GM18498 (cell line): Measurements from ENCODE around the gene CRBN.

Experiments
- ATAC-seq: cut with Tn5 transposase; IDR thresholded peaks from one replicate; pipeline ENCODE4 v1.9.1; 2021; ENCODE audit warnings: mild to moderate bottlenecking, moderate library complexity; ENCODE audit not compliant: unreplicated experiment

CRBN gene

DNA sequence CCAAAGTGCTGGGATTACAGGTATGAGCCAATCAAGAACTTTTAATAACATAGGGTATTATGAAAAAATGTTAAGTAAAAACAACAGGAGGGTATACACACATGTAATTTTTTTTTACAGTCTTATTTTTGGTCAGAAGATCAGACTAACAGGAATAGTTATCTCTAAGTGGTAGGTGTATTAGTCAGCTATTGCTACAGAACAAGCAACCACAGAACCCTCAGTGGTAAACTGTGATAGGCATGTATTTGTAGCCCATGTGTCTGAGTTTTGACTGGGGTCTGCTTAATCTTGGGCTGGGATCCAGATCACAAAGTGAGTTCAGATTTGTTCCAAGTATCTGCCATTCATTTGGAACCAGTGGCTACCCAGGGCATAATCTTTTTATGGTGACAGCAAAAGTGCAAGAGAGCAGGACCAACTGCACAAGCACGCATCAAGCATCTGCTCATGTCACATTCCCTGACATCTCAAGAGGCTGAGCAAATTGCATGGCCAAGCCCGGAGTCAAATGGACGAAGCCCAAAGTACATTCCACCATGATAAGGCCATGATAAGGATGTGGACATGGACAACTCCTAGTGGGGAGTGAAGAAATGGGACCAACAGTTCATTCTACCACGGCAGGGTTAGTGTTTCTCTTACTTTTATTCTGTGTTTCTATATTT, 66.3 kb downstream of the CRBN start:
- ATAC-seq = no peak

DNA sequence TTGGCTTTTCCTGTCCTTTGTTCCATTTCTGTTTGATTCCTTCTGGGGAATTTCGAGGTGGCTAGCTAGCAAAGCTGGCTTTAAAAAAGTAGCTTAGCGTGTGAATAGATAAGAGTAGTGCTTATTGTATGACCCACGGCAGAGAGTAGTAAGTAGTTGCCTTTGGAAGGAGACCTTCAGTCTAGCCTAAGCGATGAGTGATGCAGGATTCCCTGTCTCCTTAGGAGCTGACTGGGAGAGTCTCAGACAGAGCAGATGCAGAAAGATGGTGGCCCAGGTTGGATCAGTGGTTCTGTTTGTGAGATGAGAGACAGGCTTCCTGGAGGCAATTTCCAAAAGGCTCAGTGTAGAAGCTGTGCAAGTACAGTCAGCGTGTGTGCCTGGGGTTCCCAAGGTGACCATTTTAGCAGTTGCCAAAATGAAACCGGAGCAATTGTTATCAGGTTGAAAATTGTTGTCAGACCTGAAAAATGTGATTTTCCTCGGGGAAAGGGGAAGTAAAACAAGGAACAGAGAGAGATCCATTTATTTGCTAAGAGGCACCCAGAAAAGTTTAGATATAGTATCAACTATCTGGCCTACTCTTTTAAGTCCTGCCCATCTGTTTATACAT, 68.6 kb downstream of the CRBN start:
- ATAC-seq = peak; percentile 36

DNA sequence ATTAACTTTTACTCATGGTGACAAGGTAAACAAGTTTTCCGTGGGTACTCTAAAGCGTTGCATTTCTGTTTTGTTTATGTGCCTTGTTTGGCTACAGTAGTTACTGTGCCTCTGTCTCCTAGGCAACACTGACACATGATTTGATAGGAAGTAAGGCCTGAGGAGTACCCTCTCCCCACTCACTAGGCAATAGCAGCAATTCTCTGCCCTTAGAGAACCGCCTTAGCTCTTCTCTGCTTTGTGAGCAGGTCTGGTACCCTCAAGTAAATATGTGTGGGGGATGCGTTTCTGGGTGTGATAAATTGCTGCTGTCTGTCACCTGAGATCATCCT, 69.2 kb downstream of the CRBN start, which contains the start of gene IL5RA:
TSS of gene IL5RA (minus strand) at position 76 of the 332 bp plus-strand sequence. CDS start 5,390 bp downstream, outside the sequence.
- ATAC-seq = peak; percentile 53

DNA sequence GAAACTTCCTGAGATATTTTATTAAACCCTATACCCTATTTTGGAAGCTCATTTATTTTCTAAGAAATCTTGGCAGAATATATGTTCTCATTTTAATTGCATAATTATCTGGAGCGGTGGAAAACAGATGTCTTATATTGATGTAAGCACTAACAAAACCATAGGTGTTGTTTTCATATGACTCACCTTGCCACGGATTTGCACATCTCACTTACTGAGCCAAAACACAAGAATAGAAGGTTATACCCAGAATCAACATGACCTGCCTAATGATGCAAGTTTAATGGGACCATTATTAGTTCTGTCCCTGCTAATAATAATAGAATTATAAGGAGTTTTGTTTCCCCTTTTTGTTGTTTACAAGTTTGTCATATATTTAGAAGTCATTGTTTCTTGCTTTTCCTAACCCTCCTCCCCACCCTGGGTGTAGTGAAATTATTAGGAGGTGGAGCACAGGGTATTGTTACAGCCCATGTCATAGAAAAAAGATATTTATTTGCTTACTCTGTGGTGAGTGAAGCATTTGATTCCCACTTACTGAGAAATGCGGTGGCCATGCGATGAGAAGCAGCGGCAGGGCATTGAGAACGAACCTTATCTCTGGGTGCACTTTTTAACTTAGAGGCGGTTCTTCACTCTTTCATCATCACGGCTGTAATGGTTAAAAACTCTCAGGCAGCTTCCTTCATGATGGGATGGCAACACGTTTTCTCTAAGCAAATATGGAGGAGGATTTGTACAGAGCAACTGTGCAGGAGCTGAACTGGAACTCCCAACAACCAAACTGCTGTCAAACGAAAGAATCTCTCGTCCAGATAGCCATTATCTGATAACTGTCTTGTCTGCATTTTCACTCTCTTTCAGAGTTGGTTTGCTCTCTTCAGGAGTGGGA, 69.8 kb downstream of the CRBN start:
- peak; percentile 80 for ATAC-seq

DNA sequence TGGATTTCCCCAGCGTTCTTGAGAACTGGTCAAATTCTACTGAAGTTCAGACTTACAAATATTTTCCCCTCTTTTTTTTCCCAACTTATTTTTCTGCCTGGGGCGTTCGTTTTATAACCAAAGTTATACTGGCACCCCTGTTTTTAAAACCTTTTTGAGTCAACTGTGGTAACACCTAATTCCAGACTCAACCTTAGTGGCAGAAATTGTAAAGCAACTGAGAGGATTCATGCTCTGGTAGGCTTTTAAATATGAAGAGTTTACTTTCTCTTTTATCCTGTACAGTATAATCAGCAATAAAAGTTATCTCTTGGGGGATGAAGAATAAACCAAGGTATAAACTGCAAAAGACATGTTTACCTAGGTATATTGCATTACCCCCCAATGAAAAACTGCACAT, 71.6 kb downstream of the CRBN start:
- no peak for ATAC-seq

DNA sequence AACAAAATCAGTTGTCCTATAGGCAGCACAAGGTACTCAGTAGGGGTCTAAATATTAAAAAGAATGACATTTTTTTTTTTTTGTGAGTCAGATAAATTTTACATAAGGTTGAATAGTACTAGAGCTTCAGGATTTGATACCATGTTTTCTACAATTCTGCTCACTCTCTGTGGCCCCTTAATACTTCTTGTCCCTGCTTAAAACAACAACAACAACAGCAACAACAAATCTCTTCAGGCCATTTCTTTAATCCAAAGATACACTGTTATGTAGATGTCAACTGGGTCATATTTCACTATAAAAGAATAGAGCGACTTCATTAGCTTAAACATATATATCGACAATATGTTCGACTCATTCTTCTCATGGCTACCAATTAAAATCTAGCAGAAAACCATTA, 72.3 kb downstream of the CRBN start:
- no peak for ATAC-seq

DNA sequence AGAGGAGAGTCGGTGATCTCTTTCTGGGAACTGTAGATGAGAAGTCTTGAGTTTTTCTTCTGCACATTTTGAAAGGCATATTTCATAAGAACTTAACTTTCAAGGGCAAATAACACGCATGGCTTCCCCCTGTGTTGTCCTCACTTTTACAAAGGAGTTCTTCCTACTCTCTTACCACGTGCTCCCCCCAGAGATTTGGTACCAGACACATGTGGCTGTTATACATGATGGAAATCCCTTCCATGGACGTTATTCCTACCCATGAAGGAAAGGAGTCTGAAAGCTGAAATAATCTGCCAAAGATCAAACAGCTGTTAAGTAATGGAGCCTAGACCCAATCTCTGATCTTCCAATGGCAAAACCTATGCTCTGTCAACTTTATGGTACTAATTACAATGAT, 73.7 kb downstream of the CRBN start:
- no peak for ATAC-seq

DNA sequence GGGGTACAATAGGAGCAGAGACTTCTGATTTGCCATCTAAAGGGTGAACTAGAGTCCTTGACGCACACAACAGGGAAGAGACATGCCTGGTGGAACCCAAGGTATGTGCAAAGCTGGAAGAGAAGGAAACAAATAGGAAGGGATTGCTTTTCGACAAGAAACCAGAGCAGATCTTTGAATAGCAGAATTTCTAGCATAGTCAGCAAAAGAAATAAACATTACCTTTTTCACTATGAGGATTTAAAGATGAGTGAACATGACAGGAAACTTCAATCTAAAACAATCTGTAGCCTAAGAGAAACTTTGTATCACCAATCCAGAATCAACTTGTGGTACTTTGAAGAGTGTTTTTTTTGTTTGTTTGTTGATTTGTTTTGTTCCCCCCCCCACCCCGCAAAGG, 74.2 kb downstream of the CRBN start:
- ATAC-seq = no peak

DNA sequence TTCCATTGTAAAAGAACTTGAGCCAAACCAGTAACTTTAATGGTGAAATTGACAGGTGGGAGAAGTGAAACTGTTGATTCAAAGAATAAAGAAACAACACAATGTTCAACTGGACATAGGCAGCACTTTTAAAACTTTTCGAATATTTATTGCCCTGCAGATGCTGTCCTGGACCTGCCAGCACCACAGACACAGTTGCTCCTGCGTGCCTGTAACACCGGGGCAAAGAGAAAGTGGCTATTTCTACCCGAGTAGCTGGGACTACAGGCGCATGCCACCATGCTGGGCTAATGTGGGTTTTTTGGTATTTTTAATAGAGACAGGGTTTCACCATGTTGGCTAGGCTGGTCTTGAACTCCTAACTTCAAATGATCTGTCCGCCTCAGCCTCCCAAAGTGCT, 76.7 kb downstream of the CRBN start:
- ATAC-seq = no peak

DNA sequence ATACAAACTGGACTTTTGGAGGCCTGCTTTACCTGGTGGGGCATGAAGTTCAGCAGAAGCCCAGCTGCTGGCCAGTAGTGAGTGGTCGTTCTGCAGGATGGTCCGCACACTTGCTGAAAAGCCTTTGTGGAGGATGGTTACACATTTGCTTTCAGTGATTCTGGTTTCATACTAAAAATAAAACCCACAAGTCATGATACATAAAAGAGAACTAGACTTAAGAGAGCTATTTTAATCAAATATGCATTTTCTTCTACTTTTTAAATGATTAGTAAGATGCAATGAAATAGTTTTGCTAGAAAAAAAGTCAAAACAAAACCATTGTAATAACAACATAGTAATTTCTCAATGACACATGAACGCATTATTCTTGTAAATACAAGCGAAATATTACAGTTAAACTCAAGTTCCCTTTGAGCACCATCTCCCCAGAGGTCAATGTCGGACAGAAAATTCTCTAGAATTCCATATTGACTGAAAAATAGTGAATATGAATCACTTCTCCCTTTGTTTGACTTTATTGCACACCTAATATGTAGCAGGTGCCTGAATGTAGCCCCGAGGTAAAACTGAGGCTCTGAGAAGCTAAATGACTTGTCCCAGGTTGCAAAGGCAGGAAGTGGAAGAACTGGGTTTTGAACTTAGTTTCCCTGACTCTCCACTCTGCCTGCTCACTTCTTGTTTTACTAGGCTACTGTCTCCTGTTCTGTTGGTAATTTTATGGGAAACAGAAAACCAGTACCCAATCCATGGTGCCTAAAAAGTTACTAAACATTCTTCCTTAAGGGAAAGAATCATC, 77.6 kb downstream of the CRBN start:
- peak; percentile 73 for ATAC-seq
